Measurements from ENCODE around the gene SOAT2. TPM values are rescaled to one million over a fixed set of nuclear protein-coding genes. Genes with fewer than 3 reads are reported as not detected.
"Not testable (repeated sequence)": the region's sequence is repeated elsewhere in the genome, so short reads cannot be mapped to it uniquely, and the experiment has no call there.

The SOAT2 gene
- polyA plus RNA-seq, 2 of the 4 experiments (the other 2 are of a cell fraction) = 0.09 to 0.14 TPM

- ATAC-seq (no peak), FAIRE-seq (no peak), DNase-seq (ENCODE audit: low read depth in 1 of 2, low spot score in 1 of 2) (no peak)
- no peak for TF ChIP-seq JUNB (IDR thresholded peaks at IDR 0.05)
- TF ChIP-seq EP300 (IDR thresholded peaks at IDR 0.05) = no peak
- TF ChIP-seq RARB (CRISPR knock-in tag; IDR thresholded peaks at IDR 0.05) = no peak
- TF ChIP-seq ZFP36 (IDR thresholded peaks at IDR 0.05; ENCODE audit: borderline replicate concordance, partially characterized antibody) = no peak
- TF ChIP-seq KDM5A (IDR thresholded peaks at IDR 0.05) = no peak
- no peak for TF ChIP-seq RNF2 (IDR thresholded peaks at IDR 0.05; ENCODE audit: borderline replicate concordance, low read depth)
- TF ChIP-seq CTCF (IDR thresholded peaks at IDR 0.05) = no peak
- TF ChIP-seq MAZ (IDR thresholded peaks at IDR 0.05; ENCODE audit: borderline replicate concordance, low read depth, low read length) = no peak
- Histone ChIP-seq H3K9me3 (no peaks in the 10 kb centered on the region), H3K4me3 (no peak overlapping the region), H3K4me2 (no peak overlapping the region), H3K4me1 (peaks cover 8% of the 10 kb centered on the region; the same call in 2 of the 3 replicates), H3K27ac (no peak overlapping the region)
- POLR2A ChIA-PET = no interaction called here
- CTCF ChIA-PET = interaction anchor here (38.0 kb wide), 1 partner anchor 42 kb away, joined by 1424 read pairs; the partner anchor contains the start of genes SPRYD3 and TNS2
- 58% methylated on average over 7 of the region's 7 CpGs for WGBS (ENCODE audit: missing lambda C conversion rate)
Measured at GRCh38 chr12:53107122-53107521, 3.8 kb downstream of the SOAT2 start.

- ATAC-seq; H3K27ac ChIP-seq; FAIRE-seq; POLR2A ChIA-PET; H3K4me1 ChIP-seq; DNase-seq (ENCODE audit: low read depth in 1 of 2, low spot score in 1 of 2); H3K4me3 ChIP-seq; H3K9me3 ChIP-seq; H3K4me2 ChIP-seq: not testable (repeated sequence)
- 88% methylated on average over 6 of the region's 7 CpGs for WGBS (ENCODE audit: missing lambda C conversion rate)
- CTCF ChIA-PET = interaction anchor here (0.7 to 1.8 kb wide), 7 partner anchors 13 to 140 kb away, joined by 3 to 6 read pairs (median 3); no protein-coding TSS in a partner anchor
Measured at GRCh38 chr12:53112431-53112830, 9.1 kb downstream of the SOAT2 start.

GRCh38 chr12:53113136-53113705 lies 9.9 kb downstream of the SOAT2 start:
- no peak overlapping the region for H3K27ac ChIP-seq
- ATAC-seq (no peak), DNase-seq (ENCODE audit: low read depth in 1 of 2, low spot score in 1 of 2) (no peak), FAIRE-seq (no peak)
- no peak overlapping the region for H3K4me2 ChIP-seq
- H3K4me1 ChIP-seq = no peaks in the 10 kb centered on the region
- no peak for TF ChIP-seq E2F6 (IDR thresholded peaks at IDR 0.05; ENCODE audit: borderline replicate concordance, low read depth)
- TF ChIP-seq POLR2AphosphoS2 (conservative IDR thresholded peaks at IDR 0.05; ENCODE audit: low read length) = no peak
- TF ChIP-seq NR3C1 (IDR thresholded peaks at IDR 0.05) = no peak
- no peak for TF ChIP-seq HMGXB4 (CRISPR knock-in tag; IDR thresholded peaks at IDR 0.05; ENCODE audit: borderline replicate concordance)
- TF ChIP-seq MAZ (IDR thresholded peaks at IDR 0.05; ENCODE audit: borderline replicate concordance, low read depth, low read length) = no peak
- TF ChIP-seq ZNF302 (CRISPR knock-in tag; IDR thresholded peaks at IDR 0.05) = no peak
- no peak for TF ChIP-seq MAX (IDR thresholded peaks at IDR 0.05)
- TF ChIP-seq ZFP36 (IDR thresholded peaks at IDR 0.05; ENCODE audit: borderline replicate concordance, partially characterized antibody) = no peak
- no peaks in the 10 kb centered on the region for H3K9me3 ChIP-seq
- H3K4me3 ChIP-seq = no peak overlapping the region
- WGBS (ENCODE audit: missing lambda C conversion rate) = 83% methylated on average over 12 of the region's 12 CpGs
- ChIA-PET POLR2A (no interaction called here), CTCF (interaction anchor here (0.7 to 1.3 kb wide), 4 partner anchors 13 to 99 kb away, joined by 3 to 8 read pairs (median 4); no protein-coding TSS in a partner anchor)

- FAIRE-seq (no peak), DNase-seq (ENCODE audit: low read depth in 1 of 2, low spot score in 1 of 2) (no peak), ATAC-seq (no peak)
- Histone ChIP-seq H3K4me2 (no peak overlapping the region), H3K27ac (no peak overlapping the region), H3K4me3 (no peak overlapping the region), H3K4me1 (no peaks in the 10 kb centered on the region), H3K9me3 (no peaks in the 10 kb centered on the region)
- CTCF ChIA-PET = interaction anchor here (0.8 to 1.1 kb wide), 3 partner anchors 14 to 48 kb away, joined by 4 to 8 read pairs (median 5); no protein-coding TSS in a partner anchor
- POLR2A ChIA-PET = no interaction called here
- TF ChIP-seq KDM1A (IDR thresholded peaks at IDR 0.05; ENCODE audit: low read depth) = no peak
- no peak for TF ChIP-seq CEBPB (IDR thresholded peaks at IDR 0.05)
- no peak for TF ChIP-seq SREBF2 (IDR thresholded peaks at IDR 0.05)
- no peak for TF ChIP-seq BHLHE40 (IDR thresholded peaks at IDR 0.05; ENCODE audit: low read depth, low read length)
- TF ChIP-seq HOXB13 (CRISPR knock-in tag; IDR thresholded peaks at IDR 0.05; ENCODE audit: low read depth) = no peak
- TF ChIP-seq HOXB5 (CRISPR knock-in tag; IDR thresholded peaks at IDR 0.05) = no peak
- no peak for TF ChIP-seq MYC (IDR thresholded peaks at IDR 0.05; ENCODE audit: borderline replicate concordance, low read length)
- TF ChIP-seq RCOR1 (IDR thresholded peaks at IDR 0.05; ENCODE audit: low read depth, low read length) = no peak
- no peak for TF ChIP-seq RAD21 (conservative IDR thresholded peaks at IDR 0.05 in 1 of 2, IDR thresholded peaks at IDR 0.05 in 1 of 2)
- TF ChIP-seq TP53 (CRISPR knock-in tag; IDR thresholded peaks at IDR 0.05) = no peak
- TF ChIP-seq RNF2 (IDR thresholded peaks at IDR 0.05; ENCODE audit: borderline replicate concordance, low read depth) = no peak
- no peak for TF ChIP-seq SMC3 (IDR thresholded peaks at IDR 0.05)
- no peak for TF ChIP-seq PHF8 (IDR thresholded peaks at IDR 0.05; ENCODE audit: borderline replicate concordance, low read depth)
Measured at GRCh38 chr12:53113951-53114350, 10.7 kb downstream of the SOAT2 start.
